GM12875 (cell line): ENCODE measurements around the gene DDAH1.
"Not testable (repeated sequence)": the region's sequence is repeated elsewhere in the genome, so short reads cannot be mapped to it uniquely, and the experiment has no call there.

ENCODE experiments used
- H3K4me3 ChIP-seq: one replicate; pipeline ENCODE4 v1.5.1; 2011; ENCODE audit warnings: low read depth, low read length, control low read depth
- TF ChIP-seq, protein P1 (sequence below): IDR thresholded peaks from 2 replicates; pipeline ENCODE4 v1.5.1; 2011; ENCODE audit warnings: low read depth, mild to moderate bottlenecking, control low read depth, inconsistent platforms, low read length, moderate library complexity, borderline replicate concordance; ENCODE audit not compliant: insufficient read depth

DDAH1 gene

DNA sequence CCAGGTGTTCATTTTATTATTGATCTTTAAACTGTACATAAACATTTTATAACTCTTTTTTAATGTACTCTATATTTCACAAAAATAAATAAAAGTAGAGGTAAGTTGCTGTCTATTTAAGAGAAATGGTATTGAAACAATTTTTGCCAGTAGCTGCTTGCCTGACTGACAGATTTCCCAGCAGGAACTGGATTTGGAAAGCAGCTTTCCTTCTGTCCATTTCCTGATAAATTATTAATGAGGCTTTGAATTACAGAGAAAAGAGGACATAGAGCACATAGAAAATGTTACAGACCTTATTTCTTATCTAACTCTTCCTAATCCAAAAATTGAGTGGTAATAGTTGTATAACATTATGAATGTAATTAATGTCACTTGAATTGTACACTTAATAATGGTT is 108.8 kb downstream of the DDAH1 start:
- no peak overlapping the region for H3K4me3 ChIP-seq
- TF ChIP-seq, protein P1, sequence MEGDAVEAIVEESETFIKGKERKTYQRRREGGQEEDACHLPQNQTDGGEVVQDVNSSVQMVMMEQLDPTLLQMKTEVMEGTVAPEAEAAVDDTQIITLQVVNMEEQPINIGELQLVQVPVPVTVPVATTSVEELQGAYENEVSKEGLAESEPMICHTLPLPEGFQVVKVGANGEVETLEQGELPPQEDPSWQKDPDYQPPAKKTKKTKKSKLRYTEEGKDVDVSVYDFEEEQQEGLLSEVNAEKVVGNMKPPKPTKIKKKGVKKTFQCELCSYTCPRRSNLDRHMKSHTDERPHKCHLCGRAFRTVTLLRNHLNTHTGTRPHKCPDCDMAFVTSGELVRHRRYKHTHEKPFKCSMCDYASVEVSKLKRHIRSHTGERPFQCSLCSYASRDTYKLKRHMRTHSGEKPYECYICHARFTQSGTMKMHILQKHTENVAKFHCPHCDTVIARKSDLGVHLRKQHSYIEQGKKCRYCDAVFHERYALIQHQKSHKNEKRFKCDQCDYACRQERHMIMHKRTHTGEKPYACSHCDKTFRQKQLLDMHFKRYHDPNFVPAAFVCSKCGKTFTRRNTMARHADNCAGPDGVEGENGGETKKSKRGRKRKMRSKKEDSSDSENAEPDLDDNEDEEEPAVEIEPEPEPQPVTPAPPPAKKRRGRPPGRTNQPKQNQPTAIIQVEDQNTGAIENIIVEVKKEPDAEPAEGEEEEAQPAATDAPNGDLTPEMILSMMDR, result no peak

- TF ChIP-seq, protein P1, result no peak
Observed at GRCh38 chr1:85352055-85352454, 112.9 kb downstream of the DDAH1 start.

GRCh38 chr1:85351202-85351828 is 113.6 kb downstream of the DDAH1 start:
- H3K4me3 ChIP-seq, result no peak overlapping the region
- TF ChIP-seq, protein P1, result no peak

More at GRCh38 chr1:85352055-85352454, 112.9 kb downstream of the DDAH1 start:
- H3K4me3 ChIP-seq, result no peak overlapping the region

DNA sequence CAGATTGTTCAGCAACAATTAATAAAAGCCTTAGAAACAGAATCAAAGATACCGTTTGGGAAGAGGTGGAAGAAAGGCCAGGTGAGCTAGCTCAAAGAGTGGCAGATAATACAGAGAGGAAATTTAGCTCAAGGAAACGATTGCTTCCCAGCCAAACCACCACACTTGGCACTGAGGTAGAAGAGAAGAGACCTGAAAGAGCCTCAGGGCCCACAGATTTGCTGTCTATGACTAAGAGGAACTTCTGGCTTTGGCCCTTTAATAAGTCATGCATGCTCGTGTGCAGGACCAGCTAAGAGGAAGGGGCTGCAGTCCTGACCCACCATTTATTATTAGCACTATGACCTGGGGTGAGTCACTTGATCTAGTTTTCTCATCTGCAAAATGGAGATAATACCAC is 115.7 kb downstream of the DDAH1 start:
- H3K4me3 ChIP-seq, result no peak overlapping the region
- TF ChIP-seq, protein P1, result no peak

GRCh38 chr1:85347908-85348307 is 117.1 kb downstream of the DDAH1 start:
- no peak overlapping the region for H3K4me3 ChIP-seq
- TF ChIP-seq, protein P1, result no peak

DNA sequence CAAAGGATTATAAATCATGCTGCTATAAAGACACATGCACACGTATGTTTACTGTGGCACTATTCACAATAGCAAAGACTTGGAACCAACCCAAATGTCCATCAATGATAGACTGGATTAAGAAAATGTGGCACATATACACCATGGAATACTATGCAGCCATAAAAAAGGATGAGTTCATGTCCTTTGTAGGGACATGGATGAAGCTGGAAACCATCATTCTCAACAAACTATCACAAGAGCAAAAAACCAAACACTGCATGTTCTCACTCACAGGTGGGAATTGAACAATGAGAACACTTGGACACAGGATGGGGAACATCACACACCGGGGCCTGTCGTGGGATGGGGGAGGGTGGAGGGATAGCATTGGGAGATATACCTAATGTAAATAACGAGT is 117.7 kb downstream of the DDAH1 start:
- not testable (repeated sequence) for H3K4me3 ChIP-seq

GRCh38 chr1:85344256-85344694 is 120.7 kb downstream of the DDAH1 start:
- TF ChIP-seq, protein P1, result 0 out of 2 replicates have a peak, but pooled peaks have one; percentile 9
- H3K4me3 ChIP-seq, result no peak overlapping the region
